Memory B cell (primary cell): ENCODE results near the gene CMIP.

Experiments used
- ATAC-seq: fragments of 150-1000 bp; cut with Tn5 transposase; 2 replicates; pipeline ENCODE4 v1.10.0; 2021; ENCODE audit warnings: low read depth, mild to moderate bottlenecking, moderate library complexity
- DNase-seq, 2 donors: peaks; one replicate each; pipeline ENCODE4 v3.0.0; 2022; ENCODE audit warnings: low spot score in 2 of 2
- H3K27ac Mint-ChIP-seq: one replicate; pipeline ENCODE4 v1.8.0; 2022; ENCODE audit warnings: mild to moderate bottlenecking, moderate library complexity, mixed read lengths
- H3K27me3 Mint-ChIP-seq: one replicate; pipeline ENCODE4 v1.8.0; 2022; ENCODE audit warnings: mixed read lengths
- H3K36me3 Mint-ChIP-seq: one replicate; pipeline ENCODE4 v1.8.0; 2022; ENCODE audit warnings: mild to moderate bottlenecking, mixed read lengths
- H3K4me1 Mint-ChIP-seq: one replicate; pipeline ENCODE4 v1.8.0; 2022; ENCODE audit warnings: mixed read lengths
- H3K4me3 Mint-ChIP-seq: one replicate; pipeline ENCODE4 v1.8.0; 2022; ENCODE audit warnings: mild to moderate bottlenecking, moderate library complexity, mixed read lengths
- H3K9me3 Mint-ChIP-seq: one replicate; pipeline ENCODE4 v1.8.0; 2022; ENCODE audit warnings: mixed read lengths

The CMIP gene

GRCh38 chr16:81713796-81714195 is 269.2 kb downstream of the CMIP start:
- Mint-ChIP-seq H3K4me1 (peaks cover 43% of the 10 kb centered on the region), H3K27me3 (no peaks in the 10 kb centered on the region), H3K9me3 (peaks cover 2% of the 10 kb centered on the region), H3K36me3 (peaks cover 4% of the 10 kb centered on the region), H3K4me3 (no peak overlapping the region), H3K27ac (no peak overlapping the region)
- DNase-seq: no peak
- ATAC-seq: no peak

DNA sequence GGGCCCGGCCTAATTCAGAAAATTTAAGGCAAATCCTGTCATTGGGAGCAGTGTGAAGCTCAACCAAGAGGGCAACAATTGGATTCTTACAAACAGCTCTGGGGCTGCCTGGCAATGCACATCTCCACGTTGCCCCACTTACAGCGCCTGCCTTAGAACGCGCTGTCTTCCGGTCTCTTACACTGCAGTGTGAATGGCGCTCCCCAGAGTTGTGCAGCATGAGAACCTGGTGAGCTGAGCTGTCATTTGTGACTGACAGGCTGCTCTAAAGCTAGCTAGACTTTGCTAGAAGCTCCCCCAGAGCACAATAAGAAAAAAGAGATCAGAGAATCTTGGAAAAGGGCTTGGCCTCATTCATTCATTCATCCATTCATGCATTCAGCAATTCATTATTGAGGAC is 270.0 kb downstream of the CMIP start:
- Mint-ChIP-seq H3K4me3 (peak overlapping the region; percentile 87), H3K27me3 (no peaks in the 10 kb centered on the region), H3K36me3 (peaks cover 2% of the 10 kb centered on the region), H3K27ac (peak overlapping the region; percentile 99), H3K9me3 (peaks cover 2% of the 10 kb centered on the region), H3K4me1 (peaks cover 47% of the 10 kb centered on the region)
- DNase-seq: no peak
- no peak for ATAC-seq

- H3K27me3 Mint-ChIP-seq: no peaks in the 10 kb centered on the region
- H3K4me3 Mint-ChIP-seq: peak overlapping the region; percentile 87
- DNase-seq (peak in 1 of 2 donors; percentile 52), ATAC-seq (peak; percentile 77)
- peaks cover 48% of the 10 kb centered on the region for H3K4me1 Mint-ChIP-seq
- H3K36me3 Mint-ChIP-seq: no peaks in the 10 kb centered on the region
- H3K9me3 Mint-ChIP-seq: peaks cover 2% of the 10 kb centered on the region
- peak overlapping the region; percentile 99 for H3K27ac Mint-ChIP-seq
Observed at GRCh38 chr16:81715358-81716196, 271.0 kb downstream of the CMIP start.

DNA sequence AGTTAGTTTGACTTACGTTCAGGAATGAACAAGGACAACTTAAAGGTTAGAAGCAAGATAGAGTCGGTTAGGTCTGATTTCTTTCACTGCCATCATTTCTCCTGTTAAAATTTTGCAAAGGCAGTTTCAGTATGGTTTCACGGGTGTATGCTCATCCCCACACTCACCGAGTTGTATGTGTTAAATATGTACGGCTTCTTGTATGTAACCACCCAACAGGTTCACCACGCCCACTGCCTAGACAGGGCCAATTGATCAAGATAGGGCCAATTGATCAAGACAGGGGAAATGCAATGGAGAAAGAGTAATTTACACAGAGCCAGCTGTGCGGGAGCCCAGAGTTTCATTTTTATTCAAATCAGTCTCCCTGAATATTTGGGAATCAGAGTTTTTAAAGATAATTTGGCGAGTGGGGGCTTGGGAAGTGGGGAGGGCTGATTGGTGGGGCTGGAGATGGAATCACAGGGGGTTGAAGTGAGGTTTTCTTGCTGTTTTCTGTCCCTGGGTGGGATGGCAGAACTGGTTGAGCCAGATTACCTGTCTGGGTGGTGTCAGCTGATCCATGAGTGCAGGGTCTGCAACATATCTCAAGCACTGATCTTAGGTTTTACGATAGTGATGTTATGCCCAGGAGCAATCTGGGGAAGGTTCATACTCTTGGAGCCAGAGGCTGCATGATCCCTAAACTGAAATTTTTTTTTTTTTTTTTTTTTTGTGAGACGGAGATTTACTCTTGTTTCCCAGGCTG is 272.0 kb downstream of the CMIP start:
- H3K27me3 Mint-ChIP-seq: no peaks in the 10 kb centered on the region
- peaks cover 4% of the 10 kb centered on the region for H3K9me3 Mint-ChIP-seq
- H3K27ac Mint-ChIP-seq: peak overlapping the region; percentile 99
- DNase-seq (peak in 1 of 2 donors; percentile 35), ATAC-seq (peak; percentile 58)
- peaks cover 48% of the 10 kb centered on the region for H3K4me1 Mint-ChIP-seq
- H3K36me3 Mint-ChIP-seq: no peaks in the 10 kb centered on the region
- peak overlapping the region; percentile 87 for H3K4me3 Mint-ChIP-seq

DNA sequence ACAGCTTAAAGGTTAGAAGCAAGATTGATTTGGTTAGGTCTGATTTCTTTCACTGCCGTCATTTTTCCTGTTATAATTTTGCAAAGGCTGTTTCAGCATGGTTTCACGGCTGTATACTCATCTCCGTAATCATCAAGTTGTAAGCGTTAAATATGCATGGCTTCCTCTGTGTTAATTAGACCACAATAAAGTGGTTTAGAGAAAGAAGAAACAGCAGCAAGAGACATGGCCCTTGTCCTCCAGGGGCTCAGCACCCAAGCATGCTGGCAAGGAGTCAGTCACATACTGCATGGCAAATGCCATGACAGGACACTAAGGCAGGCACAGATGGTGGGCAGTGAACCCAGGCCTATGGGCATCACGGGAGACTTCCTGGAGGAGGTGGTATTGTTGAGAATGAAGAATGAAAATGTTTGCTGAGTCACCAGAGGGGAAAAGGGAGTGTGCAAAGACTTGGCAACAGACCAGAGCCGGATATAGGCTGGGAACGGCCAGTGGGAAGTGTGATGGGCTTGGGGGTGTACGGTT is 273.1 kb downstream of the CMIP start:
- ATAC-seq (no peak), DNase-seq (no peak)
- Mint-ChIP-seq H3K4me1 (peaks cover 47% of the 10 kb centered on the region), H3K27me3 (no peaks in the 10 kb centered on the region), H3K27ac (peak overlapping the region; percentile 79), H3K36me3 (no peaks in the 10 kb centered on the region), H3K4me3 (peak overlapping the region; percentile 22), H3K9me3 (peaks cover 4% of the 10 kb centered on the region)

DNA sequence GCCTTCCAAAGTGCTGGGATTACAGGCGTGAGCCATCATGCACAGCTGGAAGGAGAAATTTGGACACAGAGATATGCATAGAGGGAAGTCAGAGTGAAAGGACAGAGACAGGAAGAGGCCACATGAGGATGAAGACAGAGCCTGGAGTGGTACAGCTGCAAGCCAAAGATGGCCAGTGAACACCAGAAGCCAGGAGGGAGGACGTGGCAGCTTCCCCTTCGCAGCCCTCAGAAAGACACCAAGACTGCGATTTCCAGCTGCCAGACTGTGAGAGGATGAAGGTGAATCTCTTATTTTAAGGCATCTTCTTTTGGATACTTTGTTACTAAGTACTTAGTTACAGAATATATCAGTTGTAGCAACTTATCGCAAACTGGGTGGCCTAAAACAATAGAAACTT is 274.0 kb downstream of the CMIP start:
- Mint-ChIP-seq H3K27ac (no peak overlapping the region), H3K9me3 (peaks cover 4% of the 10 kb centered on the region), H3K4me3 (no peak overlapping the region), H3K36me3 (no peaks in the 10 kb centered on the region), H3K27me3 (no peaks in the 10 kb centered on the region), H3K4me1 (peaks cover 50% of the 10 kb centered on the region)
- ATAC-seq (no peak), DNase-seq (no peak)

GRCh38 chr16:81719993-81720392 is 275.4 kb downstream of the CMIP start:
- H3K4me3 Mint-ChIP-seq: no peak overlapping the region
- no peaks in the 10 kb centered on the region for H3K27me3 Mint-ChIP-seq
- H3K4me1 Mint-ChIP-seq: peaks cover 41% of the 10 kb centered on the region
- DNase-seq: no peak
- no peak overlapping the region for H3K27ac Mint-ChIP-seq
- ATAC-seq: no peak
- H3K36me3 Mint-ChIP-seq: no peaks in the 10 kb centered on the region
- peaks cover 4% of the 10 kb centered on the region for H3K9me3 Mint-ChIP-seq

GRCh38 chr16:81720973-81721906 is 276.6 kb downstream of the CMIP start:
- Mint-ChIP-seq H3K36me3 (no peaks in the 10 kb centered on the region), H3K27me3 (no peaks in the 10 kb centered on the region), H3K27ac (peak overlapping the region; percentile 67), H3K9me3 (peaks cover 4% of the 10 kb centered on the region), H3K4me1 (peaks cover 29% of the 10 kb centered on the region), H3K4me3 (no peak overlapping the region)
- DNase-seq (no peak), ATAC-seq (peak; percentile 17)

GRCh38 chr16:81723098-81723723 is 278.6 kb downstream of the CMIP start:
- Mint-ChIP-seq H3K27me3 (no peaks in the 10 kb centered on the region), H3K9me3 (peaks cover 2% of the 10 kb centered on the region), H3K27ac (no peak overlapping the region), H3K36me3 (no peaks in the 10 kb centered on the region), H3K4me3 (no peak overlapping the region), H3K4me1 (peaks cover 19% of the 10 kb centered on the region)
- peak; percentile 40 to 75 for DNase-seq
- peak; percentile 93 for ATAC-seq

- Mint-ChIP-seq H3K36me3 (no peaks in the 10 kb centered on the region), H3K4me3 (peak overlapping the region; percentile 55), H3K4me1 (peaks cover 25% of the 10 kb centered on the region), H3K9me3 (peaks cover 3% of the 10 kb centered on the region), H3K27me3 (no peaks in the 10 kb centered on the region), H3K27ac (peak overlapping the region; percentile 79)
- DNase-seq: no peak
- no peak for ATAC-seq
Observed at GRCh38 chr16:81728435-81728834, 283.8 kb downstream of the CMIP start.

GRCh38 chr16:81729451-81729850 is 284.8 kb downstream of the CMIP start:
- peaks cover 26% of the 10 kb centered on the region for H3K4me1 Mint-ChIP-seq
- no peak for ATAC-seq
- no peaks in the 10 kb centered on the region for H3K27me3 Mint-ChIP-seq
- peaks cover 3% of the 10 kb centered on the region for H3K9me3 Mint-ChIP-seq
- DNase-seq: no peak
- H3K4me3 Mint-ChIP-seq: peak overlapping the region; percentile 78
- no peaks in the 10 kb centered on the region for H3K36me3 Mint-ChIP-seq
- H3K27ac Mint-ChIP-seq: peak overlapping the region; percentile 88

DNA sequence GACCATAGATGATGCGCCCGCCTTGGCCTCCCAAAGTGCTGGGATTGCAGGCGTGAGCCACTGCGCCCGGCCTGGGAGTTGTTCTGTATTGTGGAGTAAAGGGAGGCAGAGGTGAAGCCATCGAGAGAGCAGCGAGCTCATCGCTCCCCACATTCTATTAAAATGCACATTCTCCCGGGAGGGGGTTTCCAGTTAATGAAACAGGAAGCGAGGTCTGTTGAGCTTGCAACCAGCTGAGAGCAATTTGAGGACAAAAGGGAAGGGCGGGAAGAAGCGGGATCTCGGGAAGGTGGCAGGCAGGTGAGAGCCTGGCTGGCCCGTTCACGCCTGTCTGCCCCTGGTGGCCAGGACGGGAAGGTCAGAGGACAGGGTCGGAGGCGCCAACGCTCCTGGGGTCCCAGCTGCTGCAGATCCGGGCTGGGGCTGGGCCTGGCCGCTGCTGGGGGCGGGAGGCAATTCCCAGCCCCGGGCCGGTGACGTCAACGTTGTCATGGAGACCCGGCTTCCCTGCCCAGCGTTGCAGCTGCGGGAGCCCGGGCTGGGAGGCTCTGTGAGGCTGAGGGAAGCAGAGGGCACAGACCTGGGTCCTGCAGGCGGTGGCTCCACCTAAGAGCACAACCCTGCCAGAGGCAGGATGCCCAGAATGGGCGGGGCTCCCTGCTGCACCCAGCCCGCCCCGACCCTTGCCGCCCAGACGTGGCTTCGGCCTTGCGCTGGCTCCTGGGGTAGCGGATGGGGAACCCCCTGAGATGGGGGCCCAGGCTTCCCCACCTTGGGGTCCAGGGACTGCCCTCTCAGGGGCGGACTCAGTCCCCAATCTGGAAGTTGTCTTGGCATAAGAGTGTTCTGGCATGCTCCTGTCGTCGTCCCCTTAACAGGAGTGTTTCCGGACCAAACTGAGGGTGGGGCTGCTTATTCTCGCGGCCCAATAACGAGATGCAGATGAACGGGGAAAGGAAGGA is 285.8 kb downstream of the CMIP start:
- Mint-ChIP-seq H3K4me1 (peaks cover 26% of the 10 kb centered on the region), H3K36me3 (no peaks in the 10 kb centered on the region), H3K4me3 (peak overlapping the region; percentile 88), H3K27ac (peak overlapping the region; percentile 88), H3K27me3 (no peaks in the 10 kb centered on the region), H3K9me3 (peaks cover 3% of the 10 kb centered on the region)
- DNase-seq (peak; percentile 38 to 71), ATAC-seq (peak; percentile 84)
